A673 (cell line): ENCODE results near the gene ITIH5. TPM values are rescaled to one million over a fixed set of nuclear protein-coding genes. Genes with fewer than 3 reads are reported as not detected.

Experiments
- BruUV-seq: library from RNA; stranded (reverse); fragments of 400-500 nt; replicated peaks from 2 replicates; lab custom pipeline; 2021; lab: Mats Ljungman, UMichigan
- CTCF ChIA-PET: fragments of 300-600 bp; sonication (Branson Sonifier 250); formaldehyde crosslinking; loops from one replicate; lab custom pipeline; 2022; ENCODE audit warnings: antibody characterized with exemption; lab: Charles Lee
- POLR2A ChIA-PET: fragments of 300-600 bp; sonication (Branson Sonifier 250); formaldehyde crosslinking; loops from one replicate; lab custom pipeline; 2022; ENCODE audit warnings: antibody characterized with exemption; ENCODE audit not compliant: low non-redundant PET; lab: Charles Lee
- DNase-seq: peaks from one replicate; pipeline ENCODE4 v3.0.0-alpha.2; 2015; ENCODE audit warnings: low spot score
- H3K27ac ChIP-seq: fragments of 200-600 bp; sonication (generic); 2 replicates; pipeline ENCODE4 v1.5.1; 2016; ENCODE audit warnings: mixed run types, low read depth, mild to moderate bottlenecking, mixed read lengths, antibody characterized with exemption, low read length; ENCODE audit not compliant: poor library complexity, severe bottlenecking
- H3K27me3 ChIP-seq: fragments of 200-600 bp; sonication (generic); replicated peaks from 2 replicates; pipeline ENCODE4 v1.6.1; 2017; ENCODE audit warnings: mixed run types, low read depth, mild to moderate bottlenecking, mixed read lengths, antibody characterized with exemption, low read length; ENCODE audit not compliant: insufficient read depth, poor library complexity
- H3K36me3 ChIP-seq: fragments of 200-600 bp; sonication (generic); 2 replicates; pipeline ENCODE4 v1.6.1; 2016; ENCODE audit warnings: mixed run types, mild to moderate bottlenecking, mixed read lengths, antibody characterized with exemption, low read length; ENCODE audit not compliant: insufficient read depth, poor library complexity, severe bottlenecking
- H3K4me1 ChIP-seq: fragments of 200-600 bp; sonication (generic); 2 replicates; pipeline ENCODE4 v1.6.1; 2017; ENCODE audit warnings: mixed run types, mild to moderate bottlenecking, mixed read lengths, antibody characterized with exemption, low read length; ENCODE audit not compliant: insufficient read depth, poor library complexity, severe bottlenecking
- H3K4me3 ChIP-seq: fragments of 200-600 bp; sonication (generic); 2 replicates; pipeline ENCODE4 v1.5.1; 2016; ENCODE audit warnings: low read depth, mixed run types, mild to moderate bottlenecking, mixed read lengths, low read length; ENCODE audit not compliant: poor library complexity, severe bottlenecking
- H3K9me3 ChIP-seq: fragments of 200-600 bp; sonication (generic); 2 replicates; pipeline ENCODE4 v1.6.1; 2016; ENCODE audit warnings: mixed run types, low read depth, mild to moderate bottlenecking, mixed read lengths, antibody characterized with exemption, low read length; ENCODE audit not compliant: poor library complexity, severe bottlenecking
- CTCF ChIP-seq: fragments of 300-800, 200-600 bp; sonication (generic); conservative IDR thresholded peaks from 2 replicates; pipeline ENCODE4 v1.5.1; 2017; ENCODE audit warnings: low read depth, mild to moderate bottlenecking, antibody characterized with exemption, low read length, moderate library complexity, mixed read lengths
- EZH2 ChIP-seq: fragments of 200-600 bp; sonication (generic); IDR thresholded peaks from 2 replicates; pipeline ENCODE4 v1.6.1; 2017; ENCODE audit warnings: borderline replicate concordance, low read depth, mild to moderate bottlenecking, mixed read lengths, antibody characterized with exemption, low read length; ENCODE audit not compliant: poor library complexity, severe bottlenecking
- intact Hi-C: fragments of 100-400 bp; cut with micrococcal nuclease; formaldehyde crosslinking; loops from one replicate; pipeline ENCODE4 v1.10.0; 2022; ENCODE audit not compliant: unreplicated experiment
- total RNA-seq: library from RNA; stranded (reverse); gene quantifications from 2 replicates; pipeline ENCODE4 v1.2.3, GENCODE V29; 2021

The ITIH5 gene
- total RNA-seq, 1 experiment from 2014 or later, result not detected

- Histone ChIP-seq H3K4me3 (no peak overlapping the region), H3K27me3 (peaks cover 29% of the 10 kb centered on the region), H3K9me3 (no peaks in the 10 kb centered on the region), H3K36me3 (no peaks in the 10 kb centered on the region), H3K4me1 (no peaks in the 10 kb centered on the region), H3K27ac (no peak overlapping the region)
- CTCF ChIA-PET, result no interaction called here
- no peak for DNase-seq
- POLR2A ChIA-PET, result no interaction called here
- BruUV-seq, result no TSS peak
- intact Hi-C loops, result no loop called here
- TF ChIP-seq EZH2 (no peak), CTCF (no peak)
Observed at GRCh38 chr10:7707102-7707501, 40.3 kb upstream of the ITIH5 start.

- BruUV-seq, result no TSS peak
- no peak for DNase-seq
- intact Hi-C loops, result no loop called here
Observed at GRCh38 chr10:7706534-7707073, 39.8 kb upstream of the ITIH5 start.

GRCh38 chr10:7705341-7705740, 38.6 kb upstream of the ITIH5 start:
- no TSS peak for BruUV-seq
- ChIA-PET POLR2A (interaction anchor here (0.6 kb wide), 2 partner anchors 1083 to 1173 kb away, joined by 10 to 20 read pairs; no protein-coding TSS in a partner anchor), CTCF (no interaction called here)
- intact Hi-C loops, result no loop called here
- no peak for DNase-seq
- no peak overlapping the region for H3K27ac ChIP-seq
- TF ChIP-seq EZH2, result no peak
- TF ChIP-seq CTCF, result no peak
- H3K4me3 ChIP-seq, result no peak overlapping the region
- H3K9me3 ChIP-seq, result no peaks in the 10 kb centered on the region
- H3K36me3 ChIP-seq, result no peaks in the 10 kb centered on the region
- no peaks in the 10 kb centered on the region for H3K4me1 ChIP-seq
- peaks cover 29% of the 10 kb centered on the region for H3K27me3 ChIP-seq

More at GRCh38 chr10:7706534-7707073, 39.8 kb upstream of the ITIH5 start:
- POLR2A ChIA-PET, result no interaction called here
- H3K27ac ChIP-seq, result no peak overlapping the region
- CTCF ChIA-PET, result no interaction called here
- H3K4me3 ChIP-seq, result no peak overlapping the region
- TF ChIP-seq EZH2 (no peak), CTCF (no peak)
- H3K9me3 ChIP-seq, result no peaks in the 10 kb centered on the region
- no peaks in the 10 kb centered on the region for H3K4me1 ChIP-seq
- no peaks in the 10 kb centered on the region for H3K36me3 ChIP-seq
- peaks cover 29% of the 10 kb centered on the region for H3K27me3 ChIP-seq
